T-helper 17 cell (primary cell): ENCODE data around the gene FAM229A. TPM values are rescaled to one million over a fixed set of nuclear protein-coding genes. Genes with fewer than 3 reads are reported as not detected.
A peak's percentile ranks its signal among the peaks of the same experiment; 100 is the strongest.

Source experiments
- ATAC-seq: fragments of 150-1000 bp; cut with Tn5 transposase; 2 replicates; pipeline ENCODE4 v1.10.0; 2021; ENCODE audit warnings: mild to moderate bottlenecking, moderate library complexity
- DNase-seq, 3 donors: peaks; one replicate each; pipeline versions ENCODE4 v3.0.0 to v3.0.0-alpha.2; 2020 to 2021
- H3K9me3 ChIP-seq: one replicate; pipeline ENCODE4 v1.7.0; 2013; ENCODE audit warnings: low read length, mild to moderate bottlenecking; ENCODE audit not compliant: control insufficient read depth, poor library complexity, severe bottlenecking
- H3K27ac Mint-ChIP-seq: one replicate; pipeline ENCODE4 v1.8.0; 2022; ENCODE audit warnings: mild to moderate bottlenecking, moderate library complexity, mixed read lengths
- H3K27me3 Mint-ChIP-seq: one replicate; pipeline ENCODE4 v1.8.0; 2022; ENCODE audit warnings: mixed read lengths
- H3K36me3 Mint-ChIP-seq: one replicate; pipeline ENCODE4 v1.8.0; 2022; ENCODE audit warnings: low read depth, mixed read lengths
- H3K4me1 Mint-ChIP-seq: one replicate; pipeline ENCODE4 v1.8.0; 2022; ENCODE audit warnings: mild to moderate bottlenecking, mixed read lengths
- H3K4me3 Mint-ChIP-seq: one replicate; pipeline ENCODE4 v1.8.0; 2022; ENCODE audit warnings: mild to moderate bottlenecking, moderate library complexity, mixed read lengths
- total RNA-seq, 4 donors: library from RNA in 2 of 4; stranded (reverse) in 2 of 4; gene quantifications; one replicate each; pipeline ENCODE4 v1.2.3 and lab custom pipeline; 2022 to 2026

The FAM229A gene
- total RNA-seq, 2 donors from 2014 or later = 30.1 to 32.9 TPM

GRCh38 chr1:32327204-32327603 lies 35.1 kb downstream of the FAM229A start:
- Mint-ChIP-seq H3K27me3 (no peaks in the 10 kb centered on the region), H3K36me3 (peaks cover 8% of the 10 kb centered on the region)
- ATAC-seq = no peak

GRCh38 chr1:32321712-32322291 lies 40.5 kb downstream of the FAM229A start:
- DNase-seq (no peak), ATAC-seq (peak; percentile 85)
- peak overlapping the region; percentile 78 for H3K4me3 Mint-ChIP-seq
- no peaks in the 10 kb centered on the region for H3K9me3 ChIP-seq
- peaks cover 28% of the 10 kb centered on the region for H3K4me1 Mint-ChIP-seq
- H3K27me3 Mint-ChIP-seq = no peaks in the 10 kb centered on the region
- H3K27ac Mint-ChIP-seq = peak overlapping the region; percentile 82
- peaks cover under 1% of the 10 kb centered on the region for H3K36me3 Mint-ChIP-seq

More at GRCh38 chr1:32327204-32327603, 35.1 kb downstream of the FAM229A start:
- Mint-ChIP-seq H3K4me3 (no peak overlapping the region), H3K4me1 (peaks cover 23% of the 10 kb centered on the region), H3K27ac (no peak overlapping the region)
- no peak for DNase-seq
- no peaks in the 10 kb centered on the region for H3K9me3 ChIP-seq

DNA sequence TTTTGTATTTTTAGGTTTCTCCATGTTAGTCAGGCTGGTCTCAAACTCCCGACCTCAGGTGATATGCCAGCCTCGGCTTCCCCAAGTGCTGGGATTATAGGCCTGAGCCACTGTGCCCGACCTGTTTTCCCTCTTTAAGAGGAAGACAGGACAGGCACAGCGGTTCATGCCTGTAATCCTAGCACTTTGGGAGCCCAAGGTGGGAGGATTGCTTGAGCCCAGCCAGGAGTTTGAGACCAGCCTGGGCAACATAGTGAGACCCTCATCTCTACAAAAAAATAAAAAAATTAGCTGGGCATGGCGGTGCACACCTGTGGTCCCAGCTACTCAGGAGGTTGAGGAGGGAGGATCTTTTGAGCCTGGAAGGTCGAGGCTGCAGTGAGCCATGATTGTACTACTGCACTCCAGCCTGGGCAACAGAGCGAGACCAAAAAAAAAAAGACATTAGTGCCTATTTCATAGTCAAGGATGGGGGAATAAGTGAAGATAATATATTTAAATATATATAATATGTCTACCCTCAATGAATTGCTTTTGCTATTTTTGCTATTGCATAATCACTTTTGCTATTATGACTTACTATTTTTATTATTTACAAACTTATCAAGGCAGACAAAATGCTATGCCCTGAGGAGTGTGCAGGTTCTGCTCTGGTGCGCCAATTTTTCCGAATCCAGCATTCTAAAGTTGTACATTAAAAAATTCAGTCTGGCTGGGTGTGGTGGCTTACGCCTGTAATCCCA lies 44.0 kb downstream of the FAM229A start:
- no peaks in the 10 kb centered on the region for H3K9me3 ChIP-seq
- no peak for ATAC-seq
- H3K27ac Mint-ChIP-seq = no peak overlapping the region
- H3K4me1 Mint-ChIP-seq = peaks cover 35% of the 10 kb centered on the region
- no peaks in the 10 kb centered on the region for H3K27me3 Mint-ChIP-seq
- H3K4me3 Mint-ChIP-seq = no peak overlapping the region
- DNase-seq = no peak
- peaks cover 4% of the 10 kb centered on the region for H3K36me3 Mint-ChIP-seq

DNA sequence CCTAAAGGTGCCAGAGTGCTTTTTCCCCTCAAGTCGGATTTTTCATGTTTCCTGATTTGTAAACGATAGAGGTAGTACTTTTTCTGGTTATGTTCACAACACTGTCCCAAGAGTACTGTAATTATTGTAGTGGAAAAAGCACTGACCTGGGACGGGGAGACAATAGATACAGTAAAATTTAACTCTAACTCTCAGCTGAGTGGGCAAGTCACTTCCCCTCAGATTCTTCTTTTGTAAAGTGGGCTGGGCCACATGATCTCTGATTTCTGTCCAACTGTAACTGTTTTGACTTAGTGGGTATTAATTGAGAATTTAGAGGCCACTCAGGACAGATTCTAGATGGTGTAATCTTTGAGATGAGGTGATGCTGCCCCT lies 45.4 kb downstream of the FAM229A start:
- peak overlapping the region; percentile 24 for H3K27ac Mint-ChIP-seq
- H3K4me1 Mint-ChIP-seq = peaks cover 25% of the 10 kb centered on the region

GRCh38 chr1:32311709-32312393 lies 50.4 kb downstream of the FAM229A start:
- Mint-ChIP-seq H3K4me3 (no peak overlapping the region), H3K27me3 (no peaks in the 10 kb centered on the region), H3K4me1 (peaks cover 50% of the 10 kb centered on the region), H3K36me3 (peaks cover 8% of the 10 kb centered on the region), H3K27ac (peak overlapping the region; percentile 88)
- no peak for DNase-seq
- no peaks in the 10 kb centered on the region for H3K9me3 ChIP-seq
- ATAC-seq = no peak

More for the DNA sequence above, 45.4 kb downstream of the FAM229A start:
- ATAC-seq (no peak), DNase-seq (no peak)
- Mint-ChIP-seq H3K4me3 (no peak overlapping the region), H3K36me3 (peaks cover 4% of the 10 kb centered on the region), H3K27me3 (no peaks in the 10 kb centered on the region)
- H3K9me3 ChIP-seq = no peaks in the 10 kb centered on the region

Other genes with a start within 250 kb of the FAM229A start
- gene TXLNA, start 182.8 kb downstream of the FAM229A start, total RNA-seq = 10 to 100 TPM; 22.9 to 24.6 TPM
- gene CCDC28B, start 161.9 kb downstream of the FAM229A start, total RNA-seq = 1 to 10 TPM; 4.7 to 4.9 TPM
- 1 to 10 TPM; 3.2 to 4.1 TPM for gene IQCC, start 156.8 kb downstream of the FAM229A start, total RNA-seq
- not detected for gene DCDC2B, start 153.4 kb downstream of the FAM229A start, total RNA-seq
- 10 to 100 TPM; 13.1 to 18.8 TPM for gene TMEM234, start 140.1 kb downstream of the FAM229A start, total RNA-seq
- gene EIF3I, start 140.1 kb downstream of the FAM229A start, total RNA-seq = 100 to 1,000 TPM; 116 to 132 TPM
- gene FAM167B, start 115.3 kb downstream of the FAM229A start, total RNA-seq = under 1 TPM; 0.60 to 0.72 TPM
- 100 to 1,000 TPM; 267 to 268 TPM for gene LCK, start 111.2 kb downstream of the FAM229A start, total RNA-seq
- gene HDAC1, start 70.4 kb downstream of the FAM229A start, total RNA-seq = 10 to 100 TPM; 81.6 to 86.2 TPM
- gene MARCKSL1, start 26.3 kb downstream of the FAM229A start, total RNA-seq = 10 to 100 TPM; 18.4 to 24.4 TPM
- 1 to 10 TPM in 1 of 2 donors, not detected in 1; 1.2 TPM for gene TSSK3, start 54 bp upstream of the FAM229A start, total RNA-seq
- gene BSDC1, start 32.0 kb upstream of the FAM229A start, total RNA-seq = 100 to 1,000 TPM; 177 to 181 TPM
- not detected for gene ZBTB8B, start 102.6 kb upstream of the FAM229A start, total RNA-seq
- gene ZBTB8A, start 176.9 kb upstream of the FAM229A start, total RNA-seq = not detected